NCI-H460 (cell line): ENCODE results near the gene C1orf232. TPM values are rescaled to one million over a fixed set of nuclear protein-coding genes. Genes with fewer than 3 reads are reported as not detected.

ENCODE experiments used
- DNase-seq: peaks from one replicate; pipeline ENCODE4 v3.0.0-alpha.2; 2016; ENCODE audit warnings: low read depth; ENCODE audit errors: extremely low read depth
- polyA plus RNA-seq: library from polyadenylated mRNA; depleted of rRNA; stranded (reverse); fragments of >200 nt; gene quantifications from 2 replicates; pipeline ENCODE4 v1.2.3, GENCODE V29; 2014; cell fraction: nucleus; rRNA removed
- total RNA-seq: library from RNA; depleted of rRNA; stranded (reverse); fragments of >200 nt; shearing (Covaris generic); gene quantifications from 2 replicates; pipeline ENCODE4 v1.2.3, GENCODE V29; 2014; rRNA removed

The C1orf232 gene
- not detected in 2 replicates for total RNA-seq
- polyA plus RNA-seq: not detected in 2 replicates

DNA sequence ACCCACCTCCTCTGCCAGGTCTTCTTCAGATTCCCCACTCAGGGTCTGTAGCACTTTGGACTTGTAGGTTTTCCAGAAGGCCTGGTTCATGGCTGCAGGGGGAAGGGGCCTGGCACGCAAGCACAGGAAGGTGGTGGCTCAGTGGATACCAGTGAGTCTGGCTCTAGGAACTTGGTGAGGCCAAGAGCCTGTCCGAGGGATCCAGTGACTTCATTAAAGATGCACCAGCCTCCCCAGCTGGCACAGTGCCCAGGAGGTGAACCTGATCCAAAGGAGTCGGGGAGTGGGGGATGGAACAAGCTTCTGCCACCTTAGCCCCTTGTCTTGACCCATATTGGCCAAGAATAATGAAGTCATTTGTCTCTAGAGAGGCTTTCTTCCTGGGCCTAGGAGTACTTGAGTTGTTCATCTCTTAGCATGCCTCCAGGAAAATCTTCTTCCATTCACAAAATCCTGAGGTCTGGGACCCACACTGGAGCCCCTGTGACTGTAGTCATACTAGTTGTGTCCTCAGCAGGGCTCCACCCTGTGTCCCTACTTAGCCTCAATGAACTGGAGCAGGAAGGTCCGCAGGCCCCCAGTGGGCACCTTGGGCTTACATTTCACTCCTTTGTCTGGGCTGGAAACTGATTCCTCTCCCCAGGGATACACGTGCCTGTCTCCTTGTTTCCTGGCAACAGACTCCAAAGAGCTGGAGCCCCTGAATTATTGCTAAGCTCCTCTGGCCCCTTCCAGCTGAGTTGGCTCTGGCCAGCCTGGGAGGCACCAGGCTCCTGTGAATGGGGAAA, at the start of gene C1orf232:
C1orf232 (minus strand) TSS at position 554 of the 788 bp plus-strand sequence; CDS start at position 90, 464 bp downstream.
- DNase-seq: no peak

DNA sequence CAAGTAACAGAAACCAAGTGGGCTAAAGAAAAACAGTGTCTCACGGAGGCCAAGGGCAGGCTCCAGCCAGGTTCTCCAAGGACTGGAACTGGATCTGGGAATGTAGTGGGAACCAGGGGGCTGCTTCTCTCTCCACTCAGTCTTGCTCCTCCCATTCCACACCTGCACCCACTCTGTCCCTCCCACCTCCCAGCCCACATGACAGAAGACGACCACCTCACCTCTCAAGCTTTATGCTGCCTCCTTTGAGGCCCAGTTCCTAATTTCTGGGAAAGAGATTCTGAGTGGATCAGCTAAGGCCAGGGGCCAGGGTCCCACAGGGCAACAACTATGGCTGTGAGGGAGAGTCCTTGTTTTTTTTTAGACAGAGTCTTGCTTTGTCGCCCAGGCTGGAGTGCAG, 46.5 kb upstream of the C1orf232 start:
- DNase-seq: no peak

DNA sequence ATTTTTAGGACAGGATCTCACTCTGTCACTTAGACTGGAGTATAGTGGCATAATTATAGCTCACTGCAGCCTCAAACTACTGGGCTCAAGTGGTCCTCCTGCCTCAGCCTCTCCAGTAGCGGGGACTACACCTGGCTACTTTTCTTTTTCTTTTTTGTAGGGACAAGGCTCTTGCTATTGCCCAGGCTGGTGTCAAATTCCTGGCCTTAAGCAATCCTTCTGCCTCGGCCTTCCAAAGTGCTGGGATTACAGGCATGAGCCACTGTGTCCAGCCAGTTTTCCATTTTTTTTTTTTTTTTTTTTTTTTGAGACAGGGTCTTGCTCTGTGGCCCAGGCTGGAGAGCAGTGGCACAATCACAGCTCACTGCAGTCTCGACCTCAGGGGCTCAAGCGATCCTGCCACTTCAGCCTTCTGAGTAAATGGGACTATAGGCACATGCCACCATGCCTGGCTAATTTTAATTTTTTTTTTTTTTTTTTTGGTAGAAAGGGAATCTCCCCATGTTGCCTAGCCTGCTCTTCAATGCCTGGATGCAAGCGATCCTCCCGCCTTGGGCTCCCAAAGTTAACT, 44.7 kb upstream of the C1orf232 start:
- no peak for DNase-seq

DNA sequence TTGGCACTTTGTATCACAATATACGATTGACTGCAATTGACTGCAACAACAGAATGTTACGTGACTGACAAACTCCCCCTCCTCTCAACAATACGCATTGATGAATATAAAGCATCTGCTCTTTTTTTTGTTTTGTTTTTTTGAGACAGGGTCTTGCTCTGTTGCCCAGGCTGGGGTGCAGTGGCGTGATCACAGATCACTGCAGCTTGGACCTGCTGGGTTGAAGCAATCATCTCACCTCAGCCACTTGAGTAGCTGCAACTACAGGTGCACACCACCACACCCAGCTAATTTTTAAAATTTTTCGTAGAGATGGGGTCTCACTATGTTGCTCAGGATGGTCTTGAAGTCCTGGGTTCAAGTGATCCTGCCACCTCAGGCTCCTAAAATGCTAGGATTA, 44.0 kb upstream of the C1orf232 start:
- DNase-seq: no peak

DNA sequence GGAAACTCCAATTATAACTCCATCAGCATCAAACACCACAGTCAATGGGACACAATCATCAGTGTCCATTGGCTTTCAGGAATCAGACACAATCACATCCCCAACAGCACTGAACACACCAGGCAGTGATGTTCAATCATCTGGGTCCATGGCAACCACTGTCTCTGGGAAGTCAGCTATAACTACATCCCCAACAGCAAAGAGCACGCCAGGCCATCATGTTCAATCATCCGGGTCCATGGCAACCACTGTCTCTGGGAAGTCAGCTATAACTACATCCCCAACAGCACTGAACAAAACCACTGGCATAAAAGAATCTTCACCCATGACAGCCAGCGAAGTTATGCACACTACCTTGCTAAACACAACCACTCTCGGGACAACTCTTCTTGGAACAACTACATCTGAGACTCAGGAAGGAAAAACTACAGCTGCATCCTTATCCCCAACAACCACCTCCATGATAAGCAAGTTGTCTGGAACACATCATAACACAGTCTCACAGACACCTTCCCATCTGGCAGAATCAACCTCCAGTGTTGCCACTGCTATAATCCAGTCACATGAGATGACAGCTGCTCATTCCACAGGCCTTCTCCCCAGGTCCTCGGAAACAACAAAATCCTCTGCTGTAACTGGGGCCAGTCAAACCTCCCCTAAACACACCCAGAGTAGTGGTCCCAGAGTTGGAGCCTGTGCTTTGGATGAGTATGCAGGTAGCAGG, 41.5 kb upstream of the C1orf232 start:
- no peak for DNase-seq

DNA sequence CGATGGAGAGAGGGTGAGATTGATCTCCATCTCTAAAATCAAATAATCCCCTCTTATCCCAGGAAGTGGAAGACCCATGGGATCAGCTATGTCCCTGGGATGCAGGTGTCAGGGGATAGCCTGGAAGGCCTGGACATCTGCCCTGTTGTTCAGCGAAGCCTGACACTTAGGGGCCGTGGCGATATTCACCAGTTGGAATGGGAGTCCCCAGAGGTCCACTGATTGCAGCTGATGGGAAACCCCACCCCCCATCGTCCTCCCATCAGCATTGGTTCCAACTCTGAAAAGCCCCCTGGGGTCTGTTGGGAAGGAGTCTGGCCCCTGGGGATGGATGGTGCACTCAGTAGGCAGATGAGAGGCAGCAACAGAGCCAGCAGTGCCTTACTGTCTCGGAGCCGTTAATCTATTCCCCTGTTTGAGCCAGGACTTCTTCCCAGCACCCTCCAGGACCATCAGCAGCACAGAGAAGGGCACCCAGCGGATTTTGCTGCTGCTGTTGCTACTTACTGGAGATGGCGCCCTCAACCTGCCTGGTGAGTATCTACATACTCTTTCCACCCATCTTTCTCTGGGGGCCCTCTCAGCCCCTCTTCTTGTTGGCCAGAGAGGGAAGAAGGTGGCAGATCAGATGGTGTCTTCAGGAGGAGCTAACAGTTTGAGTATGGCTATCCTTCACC, 35.0 kb upstream of the C1orf232 start:
- no peak for DNase-seq

DNA sequence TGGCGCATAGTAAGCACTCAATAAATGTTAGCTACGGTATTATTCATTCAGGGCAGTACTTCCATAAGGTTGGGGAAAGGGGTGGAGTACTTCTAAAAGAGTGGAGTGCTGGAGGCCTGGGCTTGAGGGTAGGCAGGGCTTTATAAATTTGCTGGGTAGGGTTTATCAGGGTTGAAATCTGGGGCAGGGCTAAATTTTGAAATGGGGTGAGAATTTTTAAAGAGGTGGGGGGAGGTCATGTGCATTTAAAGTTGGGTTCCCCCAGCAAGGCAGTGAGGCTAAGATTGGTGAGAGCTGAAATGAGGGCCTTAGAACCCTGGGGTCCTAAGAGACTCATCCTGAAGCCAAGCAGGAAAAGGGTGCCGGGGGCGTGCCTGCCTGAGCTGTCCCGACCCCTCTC, 31.6 kb upstream of the C1orf232 start:
- no peak for DNase-seq

DNA sequence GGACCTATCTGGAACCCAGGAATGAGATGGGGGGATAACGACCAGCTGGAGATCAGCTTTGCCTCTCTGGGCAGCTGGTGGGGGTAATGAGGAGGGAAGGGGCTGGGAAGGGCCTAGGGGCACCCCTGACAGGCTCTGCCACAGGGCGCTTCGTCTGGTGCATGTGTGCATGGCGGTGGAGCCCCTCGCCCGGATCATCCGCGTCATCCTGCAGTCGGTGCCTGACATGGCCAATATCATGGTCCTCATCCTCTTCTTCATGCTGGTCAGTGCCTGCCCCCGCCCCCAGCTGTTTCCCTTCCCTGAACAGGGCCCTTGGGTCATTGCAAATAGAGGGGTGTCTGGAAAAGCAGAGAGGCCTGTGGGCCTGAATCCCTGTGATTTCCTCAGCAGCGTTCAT, 29.1 kb upstream of the C1orf232 start:
- no peak for DNase-seq

DNA sequence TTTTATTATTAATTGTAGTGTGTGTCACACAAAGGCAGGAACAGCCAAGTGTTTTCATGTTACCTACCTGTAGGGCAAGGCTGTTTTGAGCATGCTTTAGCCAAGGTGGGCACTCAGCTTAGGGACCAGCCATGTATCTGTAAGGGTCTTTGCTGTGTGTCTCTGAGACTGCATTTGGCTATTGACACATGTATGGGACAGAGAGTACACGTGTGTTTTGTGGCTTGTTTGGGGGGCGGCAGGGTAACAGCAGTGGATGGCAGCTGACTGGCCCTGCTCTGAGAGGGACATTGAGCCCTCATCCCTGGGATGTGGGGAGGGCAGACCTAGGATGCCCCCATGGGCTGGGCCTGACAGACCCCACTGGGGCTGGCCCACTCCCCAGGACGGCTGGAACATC, 28.5 kb upstream of the C1orf232 start:
- no peak for DNase-seq

DNA sequence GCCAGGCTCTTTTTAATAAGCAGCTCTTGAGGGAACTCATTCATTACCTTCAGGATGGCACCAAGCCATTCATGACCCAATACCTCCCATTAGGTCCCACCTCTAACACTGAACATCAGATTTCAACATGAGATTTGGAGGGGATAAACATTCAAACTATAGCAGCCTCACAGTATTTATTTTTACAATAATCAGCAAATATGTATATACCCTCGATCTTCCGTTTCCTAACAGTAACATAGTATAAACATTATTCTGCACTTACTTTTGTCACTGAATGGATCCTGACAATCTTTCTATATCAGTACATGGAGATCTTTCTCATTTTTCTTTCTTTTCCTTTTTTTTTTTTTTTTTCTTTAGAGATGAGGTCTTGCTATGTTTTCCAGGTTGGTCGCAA, 27.0 kb upstream of the C1orf232 start:
- DNase-seq: no peak

DNA sequence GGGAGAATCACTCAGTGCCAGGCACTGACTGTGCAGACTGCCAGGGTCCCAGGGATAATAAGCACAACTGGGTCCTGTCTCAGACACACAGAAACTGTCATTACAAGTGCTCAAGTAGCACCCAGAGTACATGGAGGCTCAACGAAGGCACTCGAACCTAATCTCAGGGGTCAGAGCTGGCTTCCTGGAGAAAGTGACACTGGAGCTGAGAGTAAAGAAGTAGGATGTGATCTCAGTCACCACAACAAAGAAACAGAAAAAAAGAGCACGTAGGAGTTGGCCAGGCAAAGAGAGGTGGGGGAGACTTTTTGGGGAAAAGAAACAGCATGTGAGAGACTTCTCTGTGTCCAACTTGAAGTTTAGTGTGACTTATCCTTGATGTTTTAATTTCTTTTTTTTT, 23.0 kb upstream of the C1orf232 start:
- DNase-seq: no peak

DNA sequence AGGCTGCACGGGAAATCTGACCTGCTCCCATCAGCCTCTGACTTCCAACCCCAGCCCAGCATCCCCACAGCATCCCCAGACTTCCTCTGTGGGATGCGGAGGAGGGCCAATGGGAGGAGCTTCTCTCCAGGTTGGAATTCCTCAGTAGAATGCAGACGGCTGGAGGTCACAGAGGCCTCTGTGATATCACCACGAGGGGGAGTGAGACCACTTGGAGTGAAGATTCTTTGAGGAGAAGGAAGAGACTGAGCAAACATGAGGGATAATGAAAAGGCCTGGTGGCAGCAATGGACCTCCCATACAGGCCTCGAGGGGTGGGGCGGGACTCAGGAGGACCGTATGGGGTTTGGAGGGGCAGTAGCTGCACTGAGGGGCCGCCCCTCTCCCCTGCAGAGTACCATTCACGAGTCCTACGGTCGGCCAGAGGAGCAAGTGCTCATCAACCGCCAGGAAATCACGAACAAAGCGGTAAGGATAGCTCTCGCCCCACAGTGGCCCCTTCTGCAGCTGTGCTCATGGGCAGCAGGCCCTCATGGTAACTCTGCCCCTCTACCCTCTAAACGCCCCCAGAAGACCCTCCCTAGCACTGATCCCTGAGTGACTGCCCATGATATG, 21.7 kb upstream of the C1orf232 start, which contains the start of gene CATSPER4:
CATSPER4 (plus strand) TSS at position 230 of the 615 bp plus-strand sequence; CDS start at position 256, 26 bp downstream.
- no peak for DNase-seq

DNA sequence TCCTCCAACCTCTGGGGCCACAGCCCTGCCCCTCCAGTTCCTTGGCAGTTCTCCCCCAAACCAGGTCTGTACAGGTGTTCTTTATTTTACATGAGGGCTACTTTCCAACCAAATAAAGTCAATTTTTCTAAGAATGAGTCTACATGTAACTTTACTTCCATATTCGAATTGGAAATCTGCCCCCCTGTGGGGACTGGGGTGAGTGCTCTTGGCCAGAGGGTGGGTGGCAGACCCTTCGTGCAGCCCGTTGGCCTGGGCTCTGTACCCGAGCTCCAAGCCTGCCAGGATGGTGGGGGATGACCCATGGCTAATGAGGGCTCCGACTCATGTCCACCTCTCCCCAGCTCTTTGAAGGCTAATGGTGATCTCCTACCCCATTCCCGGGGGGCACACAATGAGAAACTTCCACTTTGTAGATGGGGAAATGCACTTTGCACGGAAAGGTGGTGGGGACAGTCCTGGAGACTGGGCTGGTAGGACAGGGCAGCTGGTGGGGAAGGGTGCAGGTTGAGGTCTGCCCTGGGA, 21.1 kb upstream of the C1orf232 start:
- DNase-seq: no peak

DNA sequence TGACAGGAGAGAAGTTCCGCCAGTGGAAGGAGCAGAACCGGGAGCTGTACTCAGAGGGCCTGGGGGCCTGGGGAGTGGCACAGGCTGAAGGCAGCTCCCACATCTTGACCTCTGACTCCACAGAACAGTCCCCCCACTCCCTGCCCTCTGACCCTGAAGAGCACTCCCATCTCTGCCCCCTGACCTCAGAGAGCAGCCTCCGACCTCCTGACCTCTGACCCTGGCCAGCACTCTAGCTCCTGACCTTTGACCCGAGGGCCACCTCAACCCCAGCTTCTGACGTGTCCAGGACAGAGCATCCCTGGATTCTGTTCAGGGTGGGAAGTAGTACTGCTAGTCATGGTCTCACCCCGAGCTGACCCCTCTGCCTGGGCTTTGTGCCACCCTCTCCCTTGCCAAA, 20.6 kb upstream of the C1orf232 start:
- no peak for DNase-seq

DNA sequence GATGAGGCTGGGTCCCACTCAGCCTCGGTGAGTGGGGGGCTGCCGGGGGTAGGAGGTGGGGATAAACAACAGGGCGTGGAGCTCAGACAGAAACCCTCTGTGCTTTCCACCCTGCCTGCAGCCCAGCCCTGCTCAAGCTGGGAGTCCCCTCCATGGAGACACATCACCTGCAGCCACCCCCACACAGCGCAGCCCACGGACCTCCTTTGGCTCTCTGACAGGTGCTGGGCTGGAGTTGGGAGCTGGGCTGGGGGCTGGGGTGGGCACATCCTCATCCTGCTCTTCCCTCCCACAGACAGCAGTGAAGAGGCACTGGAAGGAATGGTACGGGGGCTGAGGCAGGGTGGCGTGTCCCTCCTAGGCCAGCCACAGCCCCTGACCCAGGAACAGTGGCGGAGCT, 19.7 kb upstream of the C1orf232 start:
- no peak for DNase-seq

DNA sequence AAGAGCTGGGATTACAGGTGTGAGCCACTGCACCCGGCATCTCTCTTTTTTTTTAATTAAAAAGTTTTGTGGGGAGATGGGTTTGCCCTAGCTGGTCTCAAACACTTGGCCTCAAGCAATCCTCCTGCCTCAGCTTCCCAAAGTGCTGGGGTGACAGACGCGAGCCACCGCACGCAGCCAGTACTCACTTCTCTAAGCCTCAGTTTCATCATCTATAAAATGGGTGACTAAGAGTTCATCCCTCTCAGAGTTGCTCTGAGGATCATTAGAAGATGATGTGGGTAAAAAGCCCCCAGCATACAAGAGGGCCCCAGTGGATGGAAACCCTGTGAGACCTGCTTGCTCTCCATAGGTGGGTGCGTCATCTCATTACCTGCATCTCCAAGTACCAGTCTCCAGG, 19.1 kb upstream of the C1orf232 start:
- no peak for DNase-seq

DNA sequence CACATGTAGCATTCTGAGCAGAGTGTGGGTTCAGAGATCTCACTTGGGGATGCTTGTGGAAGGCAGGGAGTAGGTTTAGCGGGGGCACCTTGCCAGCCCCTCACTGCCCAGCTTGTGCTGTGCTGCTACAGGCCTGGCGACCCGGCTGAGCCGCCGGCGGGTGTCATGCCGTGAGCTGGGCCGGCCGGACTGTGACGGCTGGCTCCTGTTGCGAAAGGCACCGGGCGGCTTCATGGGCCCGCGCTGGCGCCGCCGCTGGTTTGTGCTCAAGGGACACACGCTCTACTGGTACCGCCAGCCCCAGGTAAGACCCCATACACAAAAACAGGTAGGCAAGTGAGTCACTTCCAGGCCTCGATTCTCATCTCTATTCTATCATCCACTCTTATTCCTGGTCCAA, 16.1 kb upstream of the C1orf232 start:
- DNase-seq: no peak

DNA sequence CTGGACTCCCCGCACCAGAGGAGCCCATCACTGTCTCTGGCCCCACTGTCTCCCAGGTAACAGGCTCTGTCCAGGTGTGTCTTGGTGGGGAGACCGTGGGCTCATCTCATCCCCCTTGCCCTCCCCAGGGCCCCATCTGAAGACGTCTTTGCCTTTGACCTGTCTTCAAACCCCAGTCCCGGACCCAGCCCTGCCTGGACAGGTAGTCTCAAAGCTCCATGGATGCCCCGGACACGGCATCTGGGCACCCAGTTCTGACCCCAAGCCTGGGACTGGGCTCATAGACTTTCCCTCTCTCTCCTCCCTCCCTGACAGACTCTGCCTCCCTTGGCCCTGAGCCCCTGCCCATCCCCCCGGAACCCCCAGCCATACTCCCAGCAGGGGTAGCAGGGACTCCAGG, 15.3 kb upstream of the C1orf232 start:
- DNase-seq: no peak

DNA sequence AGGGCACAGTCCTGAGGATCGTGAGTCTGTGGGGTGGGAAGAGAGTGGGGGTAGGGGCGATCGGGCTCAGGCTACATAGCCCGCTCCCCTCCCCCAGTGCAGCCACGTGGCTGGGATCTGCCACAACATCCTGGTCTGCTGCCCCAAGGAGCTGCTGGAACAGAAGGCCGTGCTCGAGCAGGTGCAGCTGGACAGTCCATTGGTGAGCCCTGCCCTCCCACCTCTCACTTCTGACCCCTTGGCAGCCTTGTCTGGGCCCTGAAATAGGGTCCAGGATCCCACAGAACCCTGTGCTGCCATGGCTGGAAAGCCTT, 13.6 kb upstream of the C1orf232 start:
- no peak for DNase-seq

DNA sequence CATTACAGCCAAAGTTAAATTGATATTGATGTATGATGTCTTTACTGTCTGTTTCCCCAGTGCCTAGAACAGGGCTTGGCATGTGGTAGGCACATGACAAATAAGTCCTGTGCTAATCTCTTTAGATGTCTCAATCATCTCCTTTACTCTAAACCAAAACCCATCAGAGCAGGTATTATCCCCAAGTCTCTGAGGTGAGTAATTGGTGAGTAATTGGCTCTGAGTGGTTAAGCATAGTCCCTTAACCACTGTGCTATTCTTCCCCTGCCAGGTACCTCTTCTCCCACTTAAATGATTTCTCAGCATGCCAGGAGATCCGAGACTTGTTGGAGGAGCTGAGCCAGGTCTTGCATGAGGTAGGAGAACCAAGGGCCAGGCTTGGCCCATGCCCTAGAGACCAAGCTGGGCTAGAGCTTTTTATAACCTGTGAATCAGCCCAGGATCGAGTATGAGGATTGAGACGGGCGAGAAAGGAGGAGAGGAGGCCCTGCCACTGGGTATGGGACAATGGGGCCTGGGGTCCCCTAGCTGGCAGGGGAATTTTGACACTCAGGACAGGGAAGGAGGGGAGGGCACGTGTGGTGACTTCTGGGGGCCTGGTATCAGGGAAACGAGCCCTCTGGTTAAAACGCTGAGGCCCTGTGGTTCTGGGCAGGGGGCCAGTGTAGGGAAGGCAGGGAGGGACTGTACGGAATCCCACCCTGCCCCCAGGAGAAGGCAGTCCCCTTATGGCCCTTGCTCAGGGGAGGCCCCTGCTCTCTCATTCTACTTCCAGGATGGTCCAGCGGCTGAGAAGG, 13.0 kb upstream of the C1orf232 start:
- no peak for DNase-seq
